HG03432 (cell line): Measurements from ENCODE around the gene NUDT16.
A peak's percentile ranks its signal among the peaks of the same experiment; 100 is the strongest.
"Not testable (repeated sequence)": the region's sequence is repeated elsewhere in the genome, so short reads cannot be mapped to it uniquely, and the experiment has no call there.

Experiments used
- ATAC-seq: cut with Tn5 transposase; IDR thresholded peaks from one replicate; pipeline ENCODE4 v1.9.1; 2021; ENCODE audit warnings: mild to moderate bottlenecking, moderate library complexity; ENCODE audit not compliant: unreplicated experiment

Gene NUDT16

DNA sequence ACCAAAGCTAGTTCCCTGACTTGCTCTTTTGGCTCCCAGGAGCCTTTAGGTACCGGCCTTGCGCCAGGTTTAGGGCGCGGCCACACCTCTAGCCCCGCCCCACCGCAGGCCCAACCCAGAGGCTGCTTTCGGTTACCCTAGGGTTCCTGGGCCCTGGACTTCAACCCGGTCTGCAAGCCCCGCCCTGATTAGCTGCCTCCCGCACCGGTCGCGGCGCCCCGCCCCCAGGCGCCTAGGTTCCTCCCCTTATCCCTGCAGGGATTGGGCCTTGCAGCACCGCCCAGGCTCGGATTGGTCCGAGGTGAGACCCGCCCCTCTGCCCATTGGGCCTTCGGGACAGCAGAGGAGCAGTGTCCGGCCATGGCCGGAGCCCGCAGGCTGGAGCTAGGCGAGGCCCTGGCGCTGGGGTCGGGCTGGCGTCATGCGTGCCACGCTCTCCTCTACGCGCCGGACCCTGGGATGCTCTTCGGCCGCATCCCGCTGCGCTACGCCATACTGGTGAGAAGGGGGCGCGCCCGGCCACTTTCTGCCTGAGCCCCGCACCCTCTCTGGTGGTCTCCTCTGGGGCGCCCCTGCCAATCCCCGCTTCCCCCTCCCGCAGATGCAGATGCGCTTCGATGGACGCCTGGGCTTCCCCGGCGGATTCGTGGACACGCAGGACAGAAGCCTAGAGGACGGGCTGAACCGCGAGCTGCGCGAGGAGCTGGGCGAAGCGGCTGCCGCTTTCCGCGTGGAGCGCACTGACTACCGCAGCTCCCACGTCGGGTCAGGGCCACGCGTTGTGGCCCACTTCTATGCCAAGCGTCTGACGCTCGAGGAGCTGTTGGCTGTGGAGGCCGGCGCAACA, at the start of gene NUDT16:
Gene NUDT16 (plus strand): TSS at position 330 of the 847 bp plus-strand sequence. CDS start 31 bp downstream, at position 361.
- peak; percentile 99 for ATAC-seq

DNA sequence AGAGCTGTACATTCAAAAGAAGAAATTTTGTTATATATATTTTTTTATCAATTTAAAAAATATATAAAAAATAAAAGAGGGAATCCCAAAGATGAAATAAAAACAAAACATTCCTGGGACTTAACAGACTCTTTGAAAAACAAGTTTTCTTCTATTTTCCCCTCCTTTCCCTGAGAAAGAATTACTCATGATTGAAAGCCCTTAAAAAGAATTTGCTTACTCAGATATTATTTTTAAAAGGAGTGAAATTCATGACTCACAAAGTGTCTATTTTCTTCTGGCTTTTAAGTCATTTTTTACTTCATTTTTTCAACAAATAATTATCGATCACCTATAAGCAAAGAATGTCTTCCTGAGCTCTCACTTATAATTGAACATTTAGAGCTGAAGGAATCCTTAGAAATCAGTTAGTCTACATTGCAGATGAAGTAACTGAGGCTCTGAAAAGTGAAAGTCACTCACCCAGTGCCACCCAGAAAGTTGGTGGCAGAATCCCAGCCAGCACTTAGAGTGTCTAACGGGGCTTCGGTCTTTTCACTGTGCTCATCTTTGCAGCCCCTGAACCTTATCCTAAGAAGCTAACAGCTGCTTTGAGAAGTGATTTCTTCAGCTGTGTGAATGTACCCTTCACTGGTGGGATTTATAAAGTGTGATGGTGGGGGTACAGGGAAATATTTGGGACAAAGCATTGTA, 42.5 kb upstream of the NUDT16 start:
- ATAC-seq, result no peak

DNA sequence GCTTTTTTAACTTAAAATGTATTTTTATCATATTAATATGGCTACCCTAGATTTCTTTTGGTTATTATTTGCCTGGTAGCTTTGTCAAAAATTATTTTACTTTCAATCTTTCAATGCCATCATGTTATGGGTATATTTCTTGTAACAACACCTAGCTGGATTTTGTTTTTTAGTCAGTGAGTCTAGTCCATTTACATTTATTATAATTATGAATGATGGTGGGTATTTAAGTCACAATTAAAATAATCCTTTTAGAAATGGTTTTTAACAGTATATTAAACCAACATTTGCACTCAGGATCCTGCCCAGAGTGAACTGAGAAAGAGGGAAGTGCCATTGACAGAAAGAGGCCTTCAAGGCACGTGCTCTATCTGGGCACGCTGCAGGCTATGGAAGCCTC, 39.8 kb upstream of the NUDT16 start:
- no peak for ATAC-seq

DNA sequence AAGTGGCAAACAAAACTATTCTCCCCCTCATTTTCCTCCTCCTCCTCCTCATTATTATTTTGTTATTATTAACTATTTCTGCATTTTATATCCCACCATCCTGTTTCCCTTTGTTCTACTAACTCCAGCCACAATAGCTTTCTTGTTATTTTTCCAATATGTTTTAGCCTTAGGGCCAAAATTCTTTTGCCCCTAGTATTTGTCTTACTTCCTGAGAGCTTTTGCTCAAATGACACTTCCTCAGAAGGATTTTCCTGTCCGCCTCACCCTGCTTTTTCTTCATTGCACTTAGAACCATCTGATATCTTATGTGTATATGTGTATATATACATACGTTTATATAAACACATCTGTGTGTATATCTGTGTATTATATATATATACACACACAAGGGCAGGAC, 32.7 kb upstream of the NUDT16 start:
- ATAC-seq, result no peak

DNA sequence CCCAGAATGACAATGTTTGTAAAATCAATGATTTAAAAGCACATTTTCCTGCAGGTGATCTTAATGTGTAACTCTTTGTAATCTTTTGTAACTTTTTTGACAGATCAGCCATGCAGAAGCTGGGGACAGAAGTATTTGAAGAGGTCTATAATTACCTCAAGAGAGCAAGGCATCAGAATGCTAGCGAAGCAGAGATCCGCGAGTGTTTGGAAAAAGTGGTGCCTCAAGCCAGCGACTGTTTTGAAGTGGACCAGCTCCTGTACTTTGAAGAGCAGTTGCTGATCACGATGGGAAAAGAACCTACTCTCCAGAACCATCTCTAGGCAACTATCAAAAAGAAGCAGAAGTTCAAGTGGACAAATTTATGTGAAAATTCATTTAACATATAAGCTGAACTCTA, 32.1 kb upstream of the NUDT16 start:
- ATAC-seq, result no peak

DNA sequence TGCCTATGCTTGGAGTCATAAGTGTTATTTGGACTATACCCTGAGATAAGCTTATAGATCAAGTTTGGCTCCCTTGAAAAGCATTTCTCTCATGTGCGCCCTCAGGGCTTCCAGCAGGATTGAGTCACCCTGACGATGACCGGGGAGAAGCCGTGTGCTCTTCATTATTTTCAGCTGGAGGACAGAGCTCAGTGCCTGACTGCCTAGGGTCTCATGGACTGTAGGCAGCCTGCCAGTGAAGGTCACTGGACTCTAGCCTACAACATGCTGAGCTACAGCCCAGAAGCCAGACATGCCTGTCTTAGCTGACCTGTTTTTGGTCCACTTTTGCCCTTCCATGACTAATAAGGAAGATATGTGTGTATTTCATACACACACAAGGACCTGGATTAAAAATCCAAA, 31.6 kb upstream of the NUDT16 start:
- no peak for ATAC-seq

DNA sequence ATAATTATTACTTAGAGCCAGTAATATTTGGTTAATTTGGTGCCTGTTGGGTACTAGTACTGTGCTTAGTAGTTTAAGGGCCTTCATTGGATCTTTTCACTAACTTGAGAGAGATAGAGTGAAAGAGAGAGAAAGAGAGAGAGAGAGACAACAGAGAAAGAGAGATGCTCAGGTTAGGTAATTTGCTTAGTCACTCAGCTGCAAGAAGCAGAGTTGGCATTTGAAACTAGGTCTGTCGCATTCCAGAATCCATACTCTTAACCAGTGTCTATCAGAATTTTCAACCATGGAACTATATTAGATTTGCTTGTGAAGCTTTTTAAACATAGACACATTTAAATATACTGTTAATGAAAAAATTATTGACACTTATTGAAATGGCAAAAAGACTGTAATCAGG, 31.1 kb upstream of the NUDT16 start:
- no peak for ATAC-seq

DNA sequence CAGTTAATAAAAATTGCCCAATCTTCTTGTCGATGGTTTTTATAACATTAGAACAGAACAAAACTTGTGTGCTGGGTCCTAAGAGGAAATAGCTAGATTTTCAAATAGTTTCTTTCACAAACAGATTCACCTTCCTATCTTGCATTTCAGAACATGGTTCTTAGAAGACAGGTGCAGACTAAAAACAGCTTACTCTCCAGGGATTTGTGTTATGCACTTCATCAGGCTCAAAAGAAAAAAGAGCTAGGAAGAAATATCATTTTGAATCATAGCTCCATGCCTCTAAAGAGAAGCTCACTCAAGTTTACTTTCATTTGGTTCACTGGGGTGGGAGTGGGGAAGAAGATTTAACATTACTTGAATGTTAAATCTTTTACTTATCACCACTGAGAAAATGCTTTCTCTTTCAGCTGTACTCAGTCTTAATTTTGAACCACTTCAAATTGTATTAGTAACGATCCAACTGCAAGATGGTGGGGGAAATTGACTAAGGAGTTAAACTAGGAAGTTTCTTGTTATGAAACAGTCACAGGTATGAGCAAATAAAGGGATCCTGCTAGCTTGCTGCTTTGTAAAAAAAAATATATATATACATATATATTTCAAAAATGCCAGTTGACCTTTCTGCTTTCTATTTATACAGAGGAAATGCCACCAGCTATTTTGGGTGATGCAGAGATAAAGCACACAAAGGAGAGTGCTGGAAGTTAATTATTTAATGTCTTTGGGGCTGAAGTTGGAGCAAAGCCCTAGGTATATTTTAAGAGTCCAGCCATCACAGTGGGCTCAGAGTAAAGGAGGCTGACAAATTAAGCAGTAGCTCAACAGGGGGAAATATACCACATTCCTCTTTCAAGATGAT, 28.3 kb upstream of the NUDT16 start:
- ATAC-seq, result peak; percentile 44

DNA sequence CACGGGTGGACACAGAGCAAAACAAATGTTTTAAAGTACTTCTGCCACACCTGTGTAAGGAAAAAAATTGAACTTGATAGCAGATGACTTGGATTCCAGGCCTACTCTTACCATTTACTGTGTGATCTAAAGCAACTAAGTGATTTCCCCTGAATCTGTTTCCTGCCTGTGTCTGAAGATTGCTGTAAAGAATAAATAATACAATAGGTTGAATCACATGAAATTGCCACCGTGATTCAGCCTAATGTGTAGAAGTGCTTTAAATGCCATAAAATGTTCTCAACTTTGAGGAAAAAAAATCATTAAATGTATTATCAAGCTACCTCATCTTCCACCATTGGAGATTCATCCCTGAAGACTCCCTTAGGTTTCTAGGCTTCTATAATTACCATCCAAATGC, 27.6 kb upstream of the NUDT16 start:
- ATAC-seq, result no peak

DNA sequence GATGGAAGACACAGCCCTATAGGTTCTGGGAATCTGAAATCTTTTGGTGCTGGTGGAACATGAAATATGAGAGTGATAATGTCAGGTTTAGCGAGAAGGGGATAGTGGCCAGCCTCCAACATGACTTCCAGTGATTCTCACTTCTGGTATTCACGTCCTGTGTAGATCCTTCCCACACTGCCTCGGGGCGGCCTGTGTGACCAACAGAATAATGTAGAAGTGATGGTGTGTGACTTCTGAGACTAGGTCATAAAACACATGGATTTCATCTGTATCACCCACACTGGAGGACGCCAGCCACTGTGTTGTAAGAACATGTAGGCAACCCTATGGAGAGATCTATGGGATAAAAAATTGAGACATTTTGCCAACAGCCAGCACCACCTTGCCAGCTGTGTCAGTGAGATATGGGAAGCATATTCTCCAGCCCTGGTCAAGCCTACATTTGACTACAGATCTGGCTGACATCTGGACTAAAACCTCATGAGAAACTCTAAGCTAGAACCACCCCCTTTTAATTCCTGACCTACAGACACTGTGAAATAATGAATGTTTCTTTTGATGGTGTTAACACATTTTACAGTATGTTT, 25.5 kb upstream of the NUDT16 start:
- no peak for ATAC-seq

DNA sequence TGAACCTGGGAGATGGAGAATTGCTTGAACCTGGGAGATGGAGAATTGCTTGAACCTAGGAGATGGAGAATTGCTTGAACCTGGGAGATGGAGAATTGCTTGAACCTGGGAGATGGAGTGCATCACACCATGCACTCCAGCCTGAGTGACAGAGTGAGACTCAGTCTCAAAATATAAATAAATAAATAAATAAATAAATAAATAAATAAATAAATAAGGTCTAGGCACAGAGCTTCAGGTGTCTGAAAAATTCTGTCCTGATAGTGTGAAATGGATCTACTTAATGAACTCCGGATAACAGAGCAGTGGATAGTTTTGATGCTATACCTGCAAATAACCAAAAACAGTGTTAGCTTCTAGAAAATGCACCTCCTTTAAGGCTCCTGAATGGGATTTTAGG, 24.3 kb upstream of the NUDT16 start:
- no peak for ATAC-seq

DNA sequence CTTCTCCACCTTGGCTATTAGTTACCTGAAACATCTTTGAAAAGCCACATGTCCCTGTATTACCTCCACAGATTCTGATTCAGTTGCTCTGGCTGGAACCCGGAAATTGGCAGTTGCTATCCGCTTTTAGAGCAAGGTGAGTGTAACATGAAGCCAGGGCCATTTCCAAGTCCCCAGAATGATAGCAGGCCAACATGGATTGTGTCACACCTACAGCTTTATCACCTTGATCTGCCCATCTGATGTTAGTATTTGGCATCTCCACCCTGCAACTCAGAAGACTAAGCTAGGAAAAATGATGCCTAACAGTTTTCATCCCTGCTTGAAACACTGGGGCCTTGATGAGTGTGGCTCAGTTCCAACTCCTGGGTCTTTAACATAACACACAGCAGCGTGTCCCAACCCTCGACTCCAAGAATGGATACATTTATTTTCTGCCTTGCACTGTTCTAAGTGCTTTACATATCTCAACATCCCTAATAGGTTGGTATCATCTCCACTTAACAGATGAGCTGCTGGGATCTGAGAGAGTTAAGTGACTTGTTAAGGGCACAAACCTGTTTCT, 21.3 kb upstream of the NUDT16 start:
- ATAC-seq, result no peak

DNA sequence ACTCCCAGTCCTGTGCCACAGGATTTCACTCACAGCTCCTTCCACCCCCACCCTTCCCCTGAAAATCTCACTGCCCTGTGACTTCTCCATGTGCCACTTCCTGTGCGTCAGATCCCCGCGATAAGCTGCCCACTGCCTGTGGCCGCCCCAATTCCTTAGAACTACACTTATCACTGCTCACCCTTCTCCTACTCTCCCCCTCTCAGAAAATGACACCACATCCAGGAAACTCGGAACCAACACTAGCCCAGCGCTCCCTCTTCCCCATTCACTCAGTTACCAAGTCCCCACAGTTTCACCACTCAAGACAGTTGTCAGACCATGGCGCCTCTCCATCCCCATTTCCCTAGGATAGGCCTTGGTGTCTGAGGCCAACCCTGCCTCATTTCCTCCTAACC, 20.5 kb upstream of the NUDT16 start:
- not testable (repeated sequence) for ATAC-seq

DNA sequence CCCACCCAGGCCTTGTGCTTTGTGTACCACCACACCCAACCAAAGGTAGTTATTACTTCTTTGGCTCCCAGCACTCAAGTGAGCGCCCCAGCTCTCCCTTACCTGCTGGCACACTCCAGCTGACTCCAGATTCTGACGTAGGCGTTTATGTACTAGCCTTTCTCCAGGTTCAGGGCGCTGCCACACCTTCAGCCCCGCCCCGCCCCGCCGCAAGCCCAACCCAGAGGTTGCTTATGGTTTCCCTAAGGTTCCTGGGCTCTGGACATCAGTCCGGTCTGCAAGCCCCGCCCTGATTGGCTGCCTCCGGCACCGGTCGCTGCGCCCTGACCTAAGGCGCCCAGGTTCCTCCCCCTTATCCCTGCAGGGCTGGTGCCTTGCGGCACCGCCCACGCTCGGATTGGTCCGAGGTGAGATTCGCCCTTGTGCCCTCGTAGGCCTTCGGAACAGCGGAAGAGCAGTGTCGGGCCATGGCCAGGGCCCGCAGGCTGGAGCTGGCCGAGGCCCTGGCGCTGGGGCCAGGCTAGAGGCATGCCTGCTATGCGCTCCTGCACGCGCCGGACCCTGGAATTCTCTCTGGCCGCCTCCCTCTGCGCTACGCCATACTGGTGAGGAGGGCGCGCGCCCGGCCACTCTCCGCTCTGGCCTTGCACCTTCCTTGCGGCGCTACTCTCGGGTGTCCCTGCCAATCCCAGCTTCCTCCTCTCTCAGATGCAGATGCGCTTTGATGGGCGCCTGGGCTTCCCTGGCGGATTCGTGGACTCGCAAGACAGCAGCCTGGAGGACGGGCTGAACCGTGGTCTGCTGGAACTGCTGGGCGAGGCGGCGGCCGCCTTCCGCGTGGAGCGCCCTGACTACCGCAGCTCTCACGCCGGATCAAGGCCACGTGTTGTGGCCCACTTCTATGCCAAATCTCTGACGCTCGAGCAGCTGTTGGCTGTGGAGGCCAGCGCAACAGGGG, 19.8 kb upstream of the NUDT16 start:
- peak; percentile 98 for ATAC-seq

DNA sequence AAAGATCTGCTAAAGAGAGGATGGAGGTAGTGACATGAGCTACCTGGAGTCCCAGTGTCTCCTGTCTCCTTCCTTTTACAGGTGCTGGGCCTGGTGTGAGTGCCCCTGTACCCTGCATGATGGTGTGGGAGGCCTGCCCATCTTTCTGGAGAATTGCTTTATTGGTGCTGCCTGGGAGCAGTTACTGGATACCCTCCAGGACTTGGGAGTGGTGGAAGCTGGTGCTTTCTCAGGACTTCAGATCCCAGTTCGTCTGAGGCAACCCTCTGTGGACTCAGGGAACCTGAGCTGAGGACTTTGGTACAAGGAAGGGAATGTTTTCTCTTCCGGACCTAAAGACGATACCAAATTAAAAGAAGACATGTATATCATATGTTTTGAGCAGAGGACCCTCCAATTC, 18.3 kb upstream of the NUDT16 start:
- no peak for ATAC-seq

DNA sequence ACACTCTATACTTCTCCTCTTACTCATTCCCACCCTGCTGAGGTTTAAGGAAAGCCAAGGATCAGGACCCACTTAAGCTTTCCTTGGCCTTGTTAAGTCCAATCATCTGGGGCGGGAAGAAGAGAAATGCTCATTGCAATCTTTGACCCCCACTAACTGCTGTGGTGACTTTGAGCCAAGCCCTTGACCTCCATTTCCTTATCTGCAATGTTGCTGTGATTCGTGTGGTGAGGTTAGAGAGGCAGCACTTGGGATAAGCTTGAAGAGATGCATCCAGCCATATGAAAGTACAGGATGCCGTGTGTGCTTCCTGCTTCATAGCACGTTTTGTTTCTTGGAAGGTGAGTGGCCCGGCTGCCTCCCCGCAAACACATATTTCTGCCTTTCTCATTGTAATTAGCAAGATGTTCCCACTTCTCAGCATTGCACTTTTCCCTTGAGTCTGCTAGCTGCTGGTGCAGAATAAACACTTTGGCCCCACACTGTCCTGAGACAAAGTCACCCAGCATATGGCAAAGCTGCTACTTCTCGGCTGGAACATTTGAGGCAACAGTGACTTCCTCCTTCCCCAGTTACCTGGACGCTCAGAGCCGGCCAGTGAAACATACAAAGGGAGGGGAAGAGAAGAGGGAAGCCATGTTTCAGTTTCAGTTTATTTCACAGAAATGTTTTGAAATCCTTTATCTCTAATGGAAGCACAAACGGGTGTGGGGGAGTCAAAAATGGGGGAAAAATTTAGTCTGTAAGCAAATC, 10.5 kb upstream of the NUDT16 start:
- no peak for ATAC-seq

DNA sequence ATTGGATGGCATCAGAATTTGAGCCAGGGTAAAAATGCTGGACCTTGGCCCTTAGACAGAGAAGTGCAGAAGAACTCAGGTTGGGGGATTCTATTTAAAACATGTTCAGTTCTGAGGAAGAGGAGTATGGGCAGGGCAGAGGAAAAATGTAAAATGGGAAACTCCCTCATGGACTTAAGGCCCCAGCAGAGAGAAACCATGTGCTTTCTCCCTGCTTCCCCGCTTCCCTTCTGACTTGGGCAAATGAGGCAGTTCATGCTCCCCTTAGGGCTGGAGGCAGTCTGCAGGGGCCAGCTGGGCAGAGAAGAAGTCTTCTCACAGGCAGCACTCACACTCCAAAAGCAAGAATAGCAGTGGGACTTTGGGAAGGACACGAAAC, 9.9 kb upstream of the NUDT16 start:
- ATAC-seq, result no peak

DNA sequence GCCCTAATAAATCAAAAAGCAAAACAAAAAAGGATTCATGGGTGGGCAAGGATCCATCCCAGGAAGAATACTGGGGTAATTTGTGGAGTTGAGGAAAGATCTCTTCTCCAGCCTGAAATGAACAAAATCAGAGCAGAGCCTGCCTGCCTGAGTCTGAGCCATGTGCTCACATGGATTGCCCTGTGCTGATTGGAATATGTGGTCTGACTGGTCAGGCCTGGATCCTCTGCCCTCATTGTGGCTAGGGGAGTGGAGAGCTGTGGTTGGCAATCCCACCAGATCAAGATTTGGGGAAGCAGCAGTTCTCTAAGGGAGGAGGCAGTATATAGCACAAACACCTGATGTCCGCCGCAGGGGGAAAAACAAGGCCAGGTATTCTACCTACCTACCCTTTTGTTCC, 6.8 kb upstream of the NUDT16 start:
- no peak for ATAC-seq
